SK-N-SH (cell line): Measurements from ENCODE around the gene ANKRD44.

Experiments
- CTCF ChIP-seq: fragments of 200-600 bp; sonication (generic); IDR thresholded peaks from 2 replicates; pipeline ENCODE4 v1.6.1; 2017; ENCODE audit warnings: antibody characterized with exemption, mild to moderate bottlenecking, moderate library complexity
- EZH2phosphoT487 ChIP-seq: fragments of 200-600 bp; sonication (generic); IDR thresholded peaks from 2 replicates; pipeline ENCODE4 v1.6.1; 2017; ENCODE audit warnings: low read depth, mixed run types, mild to moderate bottlenecking, antibody characterized with exemption, moderate library complexity, borderline replicate concordance
- JUND ChIP-seq: IDR thresholded peaks from 2 replicates; pipeline ENCODE4 v1.4.0; 2012
- MXI1 ChIP-seq: IDR thresholded peaks from 2 replicates; pipeline ENCODE4 v1.6.1; 2012; ENCODE audit warnings: mild to moderate bottlenecking, low read depth, low read length, improper control_type of control experiment
- POLR2AphosphoS5 ChIP-seq: IDR thresholded peaks from 2 replicates; pipeline ENCODE4 v1.6.1; 2012; ENCODE audit warnings: low read depth, low read length
- RFX5 ChIP-seq: IDR thresholded peaks from 2 replicates; pipeline ENCODE4 v1.6.1; 2012; ENCODE audit warnings: mild to moderate bottlenecking, improper control_type of control experiment, low read length
- SIN3A ChIP-seq: IDR thresholded peaks from 2 replicates; pipeline ENCODE4 v1.6.1; 2012; ENCODE audit warnings: low read depth, mild to moderate bottlenecking, low read length, moderate library complexity, borderline replicate concordance

GRCh38 chr2:197353393-197354168 lies 43.0 kb upstream of the ANKRD44 start:
- no peak for TF ChIP-seq MXI1
- TF ChIP-seq POLR2AphosphoS5, result no peak
- no peak for TF ChIP-seq RFX5
- TF ChIP-seq CTCF, result no peak
- no peak for TF ChIP-seq JUND
- no peak for TF ChIP-seq SIN3A
- TF ChIP-seq EZH2phosphoT487, result no peak
